Stimulated activated CD8-positive, alpha-beta memory T cell treated with anti-CD3 and anti-CD28 coated beads, Interleukin-15, amount 100 ng/mL, for 1 hour (primary cell): Measurements from ENCODE around the gene WDR35.
"Not testable (repeated sequence)": the region's sequence is repeated elsewhere in the genome, so short reads cannot be mapped to it uniquely, and the experiment has no call there.

Experiments
- DNase-seq: peaks from one replicate; pipeline ENCODE4 v3.0.0-alpha.2; 2020; ENCODE audit warnings: low read depth

WDR35 gene

DNA sequence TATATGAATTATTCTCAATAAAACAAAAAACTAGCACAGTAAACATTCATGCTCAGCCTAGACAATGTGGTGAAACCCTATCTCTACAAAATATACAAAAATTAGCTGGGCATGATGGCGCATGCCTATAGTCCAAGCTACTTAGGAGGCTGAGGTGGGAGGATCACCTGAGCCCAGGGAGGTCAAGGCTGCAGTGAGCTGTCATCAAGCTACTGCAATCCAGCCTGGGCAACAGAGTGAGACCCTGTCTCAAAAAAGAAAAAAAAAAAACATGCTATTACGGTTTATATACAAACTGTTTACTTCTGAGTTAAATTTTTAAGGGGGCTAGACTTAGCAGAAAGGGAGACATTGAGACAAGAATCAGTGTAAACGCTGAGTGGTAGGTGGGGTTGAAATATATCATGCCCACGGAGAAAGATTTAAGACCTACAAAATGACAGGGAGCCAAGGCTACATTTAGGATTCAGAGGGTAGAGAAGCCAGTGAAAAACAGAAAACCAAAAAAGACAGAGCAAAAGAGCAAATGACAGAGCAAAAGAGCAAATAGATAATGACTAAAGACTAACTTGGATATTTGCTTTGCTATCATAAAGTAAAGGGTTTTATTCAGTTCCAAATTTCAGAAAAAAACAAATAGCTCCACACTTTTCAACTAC lies 95.6 kb downstream of the WDR35 start:
- DNase-seq: no peak

DNA sequence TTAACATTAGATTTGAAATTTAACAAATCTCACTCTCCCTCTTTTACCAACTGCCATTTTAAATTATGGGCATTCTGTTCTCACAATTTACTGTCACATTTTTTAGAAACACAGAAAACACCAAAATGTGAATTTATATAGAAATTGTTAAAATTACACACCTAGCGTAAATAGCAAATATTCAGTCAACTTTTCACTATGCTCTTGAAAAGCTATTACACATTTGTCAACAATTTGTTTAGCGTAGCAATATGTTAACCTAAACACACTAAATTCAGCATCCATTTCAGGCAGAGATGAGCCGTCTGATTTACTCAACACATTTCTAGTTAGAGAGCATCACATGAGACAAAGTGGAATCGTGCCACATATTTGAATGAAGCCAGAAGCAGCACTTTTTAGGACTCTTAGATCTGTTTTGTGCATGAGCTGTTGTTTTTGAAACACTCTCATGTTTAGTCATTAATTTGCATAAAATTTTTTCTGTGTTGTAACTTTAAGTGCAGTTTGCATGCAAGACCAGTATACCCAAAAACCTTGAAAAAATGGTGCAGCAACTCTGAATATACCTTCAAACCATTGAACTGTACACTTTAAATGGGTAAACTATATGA lies 96.3 kb downstream of the WDR35 start:
- no peak for DNase-seq

DNA sequence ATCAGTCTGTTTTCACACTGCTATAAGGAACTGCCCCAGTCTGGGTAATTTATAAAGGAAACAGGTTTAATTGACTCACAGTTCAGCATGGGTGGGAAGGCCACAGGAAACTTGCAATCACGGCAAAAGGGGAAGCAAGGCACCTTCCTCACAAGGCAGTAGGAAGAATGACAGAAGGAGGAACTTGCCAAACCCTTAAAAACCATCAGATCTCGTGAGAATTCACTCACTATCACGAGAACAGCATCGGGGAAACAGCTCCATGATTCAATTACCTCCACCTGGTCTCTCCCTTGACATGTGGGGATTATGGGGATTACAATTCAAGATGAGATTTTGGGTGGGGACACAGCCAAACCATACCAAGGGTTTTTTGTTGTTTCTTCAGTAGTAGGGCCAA lies 97.9 kb downstream of the WDR35 start:
- DNase-seq: not testable (repeated sequence)

DNA sequence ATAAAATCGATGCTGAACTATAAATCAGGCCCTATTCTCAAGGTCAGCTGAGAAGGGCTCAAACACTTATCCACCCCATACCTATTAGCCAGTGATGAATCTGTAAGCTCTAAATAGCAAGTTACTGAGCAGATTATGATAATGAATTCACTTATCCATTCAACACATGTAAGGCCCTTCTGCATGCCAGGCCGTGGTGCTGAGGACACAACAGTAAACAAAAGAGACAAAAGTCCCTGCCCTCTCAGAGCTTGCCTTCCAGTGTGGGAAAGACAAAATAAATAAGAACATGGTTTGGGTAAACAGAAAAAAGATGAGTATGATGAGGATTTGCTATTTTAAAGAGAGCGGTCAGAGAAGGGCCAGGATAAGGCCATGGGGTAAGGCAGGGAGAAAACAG lies 99.8 kb downstream of the WDR35 start:
- DNase-seq: no peak

DNA sequence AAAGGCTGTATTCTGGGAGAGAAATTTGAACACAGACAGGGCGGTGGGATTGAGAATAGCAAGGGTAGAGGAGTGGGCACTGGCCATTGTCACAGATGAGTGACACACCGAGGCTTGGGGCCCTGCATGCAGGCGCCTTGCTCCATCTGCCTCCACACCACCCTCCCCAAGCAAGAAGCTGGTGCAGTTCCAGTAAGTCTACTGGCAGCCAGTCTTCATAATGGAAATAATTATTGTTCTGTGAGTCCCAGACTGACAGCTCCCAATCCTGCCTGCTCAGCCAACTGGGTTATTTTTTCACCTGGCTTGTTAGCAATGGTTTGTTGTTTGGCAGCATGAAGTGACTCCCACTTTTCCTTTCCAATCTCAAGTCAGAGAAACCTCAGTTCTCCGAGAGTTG lies 101.1 kb downstream of the WDR35 start:
- DNase-seq: no peak

DNA sequence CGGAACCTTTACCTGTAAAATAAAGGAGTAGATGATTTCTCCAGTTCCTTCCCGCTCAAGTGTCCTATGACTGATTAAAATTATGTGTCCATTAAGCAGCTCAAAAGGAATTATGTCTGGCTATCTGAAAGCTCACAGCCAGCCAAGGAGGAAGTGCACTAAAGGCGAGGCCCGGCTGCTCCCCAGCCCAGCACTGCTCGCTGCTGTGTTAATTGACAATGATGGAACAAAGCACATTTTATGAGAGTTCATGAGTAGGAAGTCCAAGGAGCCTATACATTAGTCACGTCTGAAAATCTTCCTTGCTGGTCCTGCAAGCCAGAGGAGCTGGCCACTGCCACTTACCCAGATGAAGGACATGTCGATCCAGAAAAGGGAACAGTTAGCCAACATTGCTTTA lies 102.4 kb downstream of the WDR35 start:
- DNase-seq: no peak

DNA sequence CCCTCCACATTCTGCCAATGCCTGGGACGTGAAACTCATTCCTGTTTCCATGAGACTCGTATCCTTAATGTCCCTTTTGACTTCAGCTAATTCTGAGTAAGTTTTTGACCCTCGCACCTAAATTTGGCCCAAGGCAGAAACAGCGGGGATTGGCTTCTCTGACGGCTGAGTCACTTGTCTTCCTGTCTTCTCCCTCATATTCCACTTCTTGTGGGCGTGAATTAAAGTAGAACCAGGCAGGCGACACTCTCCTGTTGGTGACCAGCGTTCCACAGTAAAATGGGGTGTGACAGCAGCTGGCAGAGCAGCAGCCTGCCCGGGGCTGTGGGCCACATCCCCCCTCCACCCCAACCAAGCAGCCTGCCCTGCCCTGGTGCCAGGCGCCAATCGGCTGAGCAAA lies 103.6 kb downstream of the WDR35 start:
- DNase-seq: no peak

DNA sequence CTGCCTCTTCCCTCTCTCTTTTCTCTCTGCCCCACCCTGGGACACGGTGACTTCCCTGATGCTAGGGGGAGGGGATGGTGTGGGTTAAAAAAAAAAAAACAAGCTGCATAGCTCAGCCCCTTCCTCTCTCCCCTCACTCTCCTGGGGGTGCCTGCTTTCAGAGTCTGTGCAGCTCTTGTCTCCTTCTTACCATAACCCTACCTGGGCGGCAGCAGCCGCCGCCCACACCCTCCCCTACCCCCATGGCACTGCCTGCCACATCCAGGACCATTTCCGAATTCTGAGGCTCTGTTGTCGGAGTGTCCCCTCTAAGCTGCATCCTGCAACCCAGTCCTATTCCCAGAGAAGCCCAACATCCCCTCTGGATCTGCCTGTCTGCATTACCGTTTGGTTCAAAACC lies 104.1 kb downstream of the WDR35 start:
- DNase-seq: no peak

DNA sequence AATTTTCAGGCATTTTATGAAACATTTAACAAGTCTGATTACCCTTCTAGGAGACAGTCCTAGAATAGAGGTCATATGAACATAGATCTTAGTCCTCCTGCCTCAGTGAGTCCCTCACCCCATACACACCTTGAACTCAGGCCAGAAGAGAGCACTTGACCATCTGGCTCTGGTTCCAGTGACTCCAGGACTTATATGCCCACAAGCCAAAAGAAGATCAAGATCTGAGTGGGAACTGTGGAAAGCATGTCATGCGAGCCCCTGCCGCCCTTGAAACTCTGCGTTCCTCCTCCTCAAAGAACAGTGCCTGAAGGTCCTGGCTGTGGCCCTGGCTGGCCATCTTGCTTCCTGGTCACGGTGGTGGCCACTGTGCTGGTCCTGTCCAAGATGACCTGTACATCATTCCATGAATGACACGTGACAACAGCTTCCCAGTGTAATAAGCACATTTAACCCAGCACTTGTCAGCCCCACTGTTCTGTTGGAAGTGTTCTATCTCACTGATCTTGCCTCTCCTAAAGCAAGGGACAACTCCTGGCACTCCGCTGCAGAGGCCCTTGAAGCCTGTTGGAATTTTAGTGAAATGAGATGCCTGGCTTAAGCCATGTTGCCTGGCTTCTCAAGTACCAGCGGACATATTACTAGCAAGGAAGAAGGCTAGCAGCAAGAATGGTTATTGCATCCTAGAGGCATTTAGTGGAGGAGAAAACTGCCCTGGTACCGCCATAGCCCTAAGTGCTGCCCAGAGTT lies 105.8 kb downstream of the WDR35 start:
- no peak for DNase-seq

DNA sequence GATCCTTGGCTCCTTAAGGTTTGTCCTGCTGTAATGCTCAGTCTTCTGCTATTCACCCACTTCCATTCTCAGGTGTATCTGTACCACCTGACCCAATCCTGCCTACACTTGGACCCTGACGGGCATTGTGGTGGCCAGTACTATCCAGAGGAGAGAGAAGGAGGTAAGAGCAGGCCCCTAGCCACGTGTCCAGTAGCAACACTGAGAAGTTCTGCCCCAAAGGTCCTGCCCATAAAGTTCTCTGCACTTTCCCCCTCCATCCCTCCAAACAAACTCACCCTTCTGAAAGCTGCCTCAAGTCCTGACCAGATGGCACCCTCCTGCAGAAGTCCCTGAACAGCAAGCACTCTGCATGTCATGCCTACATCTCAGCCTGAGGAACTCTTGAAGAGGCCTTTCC lies 106.4 kb downstream of the WDR35 start:
- no peak for DNase-seq

DNA sequence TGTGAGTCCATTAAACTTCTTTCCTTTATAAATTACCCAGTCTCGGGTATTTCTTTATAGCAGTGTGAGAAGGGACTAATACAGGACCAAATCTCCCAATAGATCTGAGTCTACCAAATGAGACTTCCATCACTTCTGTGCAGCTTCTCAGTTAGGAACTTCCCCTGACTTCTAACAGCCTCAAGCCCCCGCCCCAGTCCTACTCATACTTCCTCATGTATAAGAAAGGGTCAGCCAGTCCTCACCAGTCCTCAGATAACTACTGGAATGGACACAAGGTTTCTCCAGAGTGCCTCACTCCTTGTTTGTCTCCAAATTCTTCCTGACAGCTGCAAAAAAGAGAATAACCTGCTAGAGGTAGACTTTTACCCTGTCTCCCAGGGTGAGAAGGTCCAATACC lies 107.6 kb downstream of the WDR35 start:
- DNase-seq: no peak

DNA sequence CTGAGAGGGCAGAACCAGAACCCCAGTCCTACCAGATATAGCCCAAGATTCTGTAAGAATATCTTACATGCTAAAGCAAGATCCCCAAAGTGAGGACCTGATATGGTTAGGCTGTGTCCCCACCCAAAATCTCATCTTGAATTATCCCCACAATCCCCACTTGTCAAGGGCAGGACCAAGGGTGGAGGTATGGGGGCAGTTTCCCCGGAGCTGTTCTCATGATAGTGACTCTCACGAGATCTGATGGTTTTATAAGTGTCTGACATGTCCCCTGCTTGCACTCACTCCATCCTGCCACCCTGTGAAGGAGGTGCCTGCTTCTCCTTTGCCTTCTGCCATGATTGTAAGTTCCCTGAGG lies 108.0 kb downstream of the WDR35 start:
- no peak for DNase-seq

DNA sequence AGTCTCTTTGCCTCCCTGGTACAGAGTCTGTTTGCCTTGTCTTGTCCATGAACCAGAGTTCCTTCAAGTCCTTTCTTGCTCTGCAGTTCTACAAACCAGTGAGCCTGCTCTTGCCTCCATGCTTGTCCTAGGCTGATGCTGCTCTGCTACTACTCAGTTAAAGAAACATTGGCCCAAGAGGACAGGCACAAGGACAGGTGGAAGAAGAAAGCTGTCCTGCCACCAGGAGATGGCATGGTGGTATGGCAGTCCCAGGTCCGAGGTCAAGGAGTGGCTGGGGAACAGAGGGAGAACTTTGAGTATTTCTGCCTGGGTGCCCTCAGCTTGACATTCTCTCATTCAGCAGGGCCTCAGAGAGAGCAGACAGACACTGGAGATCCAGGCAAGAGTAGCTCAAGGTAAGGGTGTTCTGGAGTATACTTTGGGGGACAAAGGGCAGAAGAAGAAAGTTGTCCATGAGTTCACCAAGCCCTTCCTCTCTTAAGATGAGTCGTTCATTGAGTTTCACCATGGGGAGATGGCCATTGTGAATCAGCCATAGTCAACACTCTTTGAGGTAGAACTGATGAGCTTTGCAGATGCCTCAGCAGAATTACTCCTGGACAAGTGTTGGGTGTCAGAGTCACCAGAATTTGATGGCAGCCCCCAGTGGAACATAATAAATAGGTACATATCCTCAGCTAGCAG lies 108.5 kb downstream of the WDR35 start:
- no peak for DNase-seq

DNA sequence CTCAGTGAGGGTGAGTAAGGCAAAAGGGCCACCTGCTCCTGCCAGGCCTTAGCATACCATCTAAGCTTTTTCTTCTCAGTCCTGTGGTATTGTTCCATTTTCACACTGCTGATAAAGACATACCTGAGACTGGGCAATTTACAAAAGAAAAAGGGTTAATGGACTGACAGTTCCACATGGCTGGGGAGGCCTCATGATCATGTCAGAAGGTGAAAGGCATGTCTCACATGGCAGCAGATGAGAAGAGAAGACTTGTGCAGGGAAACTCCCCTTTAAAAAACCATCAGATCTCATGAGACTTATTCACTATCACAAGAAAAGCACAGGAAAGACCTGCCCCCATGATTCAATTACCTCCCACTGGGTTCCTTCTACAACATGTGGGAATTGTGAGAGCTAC lies 109.7 kb downstream of the WDR35 start:
- DNase-seq: not testable (repeated sequence)

DNA sequence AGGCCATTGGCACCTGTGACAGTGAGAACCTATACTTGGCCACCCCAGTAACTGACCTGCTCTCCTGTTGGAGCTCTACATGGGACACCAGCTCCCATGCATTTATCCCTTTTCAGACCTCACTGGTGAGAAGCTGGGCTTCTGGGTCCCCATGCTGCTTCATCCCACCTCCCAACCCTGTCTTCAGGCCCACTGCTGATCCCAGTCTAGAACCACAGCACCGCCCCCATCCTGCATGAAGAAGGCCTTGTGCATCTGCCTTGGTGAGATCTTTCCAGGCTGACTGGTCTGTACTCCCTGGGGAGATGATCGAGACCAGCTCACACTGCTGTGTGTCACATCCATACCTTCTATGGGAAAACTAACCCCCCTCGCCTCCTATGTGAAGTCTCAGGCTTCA lies 110.8 kb downstream of the WDR35 start:
- no peak for DNase-seq

DNA sequence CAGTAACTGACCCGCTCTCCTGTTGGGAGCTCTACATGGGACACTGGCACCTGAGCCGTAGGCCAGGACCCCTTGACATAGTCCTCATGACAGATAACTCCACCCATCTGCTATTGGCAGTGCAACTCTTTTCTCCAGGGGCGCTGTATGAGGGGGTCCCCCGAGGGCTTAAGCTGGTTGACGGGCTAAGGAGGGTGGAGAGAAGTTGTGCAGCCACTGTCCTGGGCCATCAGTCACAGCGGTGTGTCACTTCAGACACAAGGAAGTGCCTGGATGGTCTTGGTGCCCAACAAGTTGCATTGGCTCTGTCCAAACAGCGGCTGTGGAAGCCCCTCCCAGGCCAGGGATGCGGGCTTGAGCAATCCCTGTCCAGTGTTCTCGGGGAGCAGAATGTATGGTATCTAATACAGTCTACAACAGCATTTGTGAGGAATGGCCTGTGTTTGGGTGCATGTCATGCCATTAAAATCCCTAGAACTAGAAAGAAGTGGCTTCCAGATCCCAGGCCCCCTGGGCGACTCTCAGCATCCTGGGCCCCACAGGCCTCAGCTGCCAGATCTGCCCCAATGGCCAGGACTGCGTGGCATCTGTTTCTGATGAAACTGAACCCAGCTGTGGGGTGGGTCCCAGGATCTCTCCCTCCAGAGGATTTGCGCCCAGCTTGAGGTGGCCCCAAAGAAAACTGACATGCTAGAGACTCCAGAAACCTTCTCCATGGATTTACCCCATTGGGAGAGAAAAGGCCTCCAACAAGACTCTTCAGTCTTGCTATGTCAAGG lies 111.4 kb downstream of the WDR35 start:
- no peak for DNase-seq

DNA sequence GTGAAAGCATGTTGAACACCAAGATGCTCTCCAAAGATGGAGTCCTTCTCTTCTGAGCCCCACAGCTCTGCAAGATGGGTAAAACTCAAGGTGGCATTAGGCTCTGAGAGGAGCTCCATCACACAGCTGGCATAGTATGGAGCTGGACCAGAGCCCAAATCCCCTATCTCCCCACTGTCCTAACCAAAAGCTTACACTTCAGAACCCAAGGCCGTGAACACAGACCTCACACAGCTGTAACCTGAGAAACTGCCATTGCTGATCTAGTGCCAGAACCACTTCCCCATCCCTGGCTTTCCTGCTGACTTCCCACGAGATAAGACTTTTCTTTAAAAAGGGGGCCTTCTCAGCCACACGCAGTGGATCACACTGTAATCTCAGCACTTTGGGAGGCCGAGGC lies 113.2 kb downstream of the WDR35 start:
- no peak for DNase-seq

DNA sequence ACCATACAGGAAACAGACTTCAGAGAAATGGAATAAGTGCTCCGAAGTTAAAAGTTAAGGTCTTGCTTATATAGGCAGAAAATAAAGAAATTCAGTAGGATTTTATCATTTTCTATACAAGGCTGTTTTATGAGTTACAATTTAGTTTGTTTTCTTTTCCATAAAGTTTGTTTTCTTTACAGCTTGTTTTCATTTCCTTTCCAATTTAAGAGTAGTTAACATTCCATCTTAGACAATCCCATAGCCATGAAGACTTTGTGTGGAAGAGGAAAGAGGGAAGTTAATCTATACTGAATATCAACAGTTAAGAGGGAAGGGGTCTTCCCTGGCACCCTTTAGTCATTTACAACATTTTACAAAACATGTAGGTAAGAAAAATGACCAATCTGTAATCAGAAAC lies 114.6 kb downstream of the WDR35 start:
- no peak for DNase-seq

DNA sequence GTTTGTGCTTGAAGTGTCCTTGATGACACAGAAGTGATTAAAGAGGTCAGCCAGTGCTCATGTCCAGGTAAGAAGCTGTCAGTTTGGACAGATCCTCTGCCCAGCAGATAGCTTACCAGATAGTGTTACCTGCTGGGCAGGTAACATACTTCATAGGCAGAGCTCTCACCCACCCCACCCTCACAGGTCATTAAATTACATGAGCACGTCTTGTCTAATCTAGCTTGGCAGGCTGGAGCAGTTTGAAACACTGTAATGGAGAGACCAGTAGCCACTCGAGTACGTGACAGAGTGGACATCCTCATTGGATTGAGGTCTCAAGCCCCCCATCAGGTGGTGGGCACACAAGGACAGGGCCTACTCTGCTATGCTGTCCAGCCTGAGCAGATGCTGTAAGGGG lies 115.2 kb downstream of the WDR35 start:
- no peak for DNase-seq

DNA sequence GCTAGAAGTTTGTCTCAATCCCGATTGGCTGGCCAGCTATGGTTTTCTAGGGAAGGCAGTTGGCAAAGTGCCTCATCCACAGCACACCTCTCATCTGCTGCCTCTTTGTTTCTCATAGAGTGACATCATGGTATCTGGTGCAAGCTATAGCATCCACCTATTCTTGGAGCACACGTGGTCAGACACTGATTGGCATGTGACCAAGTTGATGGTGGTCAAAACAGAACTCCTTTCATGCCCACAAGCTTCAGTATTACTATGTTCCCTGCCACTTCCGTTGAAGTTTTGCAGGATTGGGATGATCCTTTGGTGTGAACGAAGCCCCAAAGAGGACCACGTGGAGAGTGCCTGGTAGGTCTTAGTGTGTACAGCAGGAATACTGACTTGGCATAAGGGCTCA lies 116.9 kb downstream of the WDR35 start:
- DNase-seq: no peak

DNA sequence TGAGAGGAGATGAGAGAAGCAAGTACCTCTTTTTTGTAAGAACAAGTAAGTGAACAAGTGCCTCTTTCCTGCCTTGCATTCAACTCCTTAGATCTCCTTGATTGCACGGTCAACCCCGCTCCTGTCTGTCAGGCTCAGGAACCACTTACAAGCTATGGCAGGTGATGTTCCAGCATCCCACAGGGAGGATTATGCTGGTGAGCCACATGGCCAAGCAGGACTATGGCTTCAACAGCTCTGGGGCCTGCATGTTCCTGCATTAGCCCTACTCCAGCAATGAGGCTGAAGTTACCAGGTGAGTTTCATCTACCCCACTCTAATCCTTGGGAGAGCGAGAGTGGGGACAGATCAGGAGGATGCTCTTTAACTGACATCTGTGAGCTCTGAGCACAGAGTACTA lies 117.6 kb downstream of the WDR35 start:
- DNase-seq: no peak

DNA sequence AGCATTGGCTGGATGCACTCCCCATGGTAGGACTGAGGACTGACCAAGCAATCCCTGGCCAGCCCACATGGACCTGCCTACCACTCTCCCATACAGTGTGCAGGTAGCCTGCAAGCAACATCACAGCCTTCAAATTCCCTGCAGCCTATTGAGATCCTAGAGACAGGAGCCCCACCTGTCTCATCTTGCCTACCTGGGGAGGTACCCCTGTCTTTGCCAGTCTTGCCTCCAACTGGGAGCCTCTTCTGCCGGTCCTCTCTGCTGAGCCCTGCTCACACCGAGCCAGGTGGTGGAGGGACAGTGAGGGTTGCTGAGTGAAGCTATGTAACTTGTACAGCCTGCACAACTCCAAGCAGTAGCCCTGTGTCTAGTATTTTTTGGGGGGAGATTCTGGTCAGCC lies 118.1 kb downstream of the WDR35 start:
- DNase-seq: no peak
